GM03348 (cell line): ENCODE measurements around the gene DCAF5.
"Not testable (repeated sequence)": the region's sequence is repeated elsewhere in the genome, so short reads cannot be mapped to it uniquely, and the experiment has no call there.

Experiments used
- DNase-seq: peaks from one replicate; pipeline ENCODE4 v3.0.0; 2012; ENCODE audit warnings: low spot score

The DCAF5 gene

DNA sequence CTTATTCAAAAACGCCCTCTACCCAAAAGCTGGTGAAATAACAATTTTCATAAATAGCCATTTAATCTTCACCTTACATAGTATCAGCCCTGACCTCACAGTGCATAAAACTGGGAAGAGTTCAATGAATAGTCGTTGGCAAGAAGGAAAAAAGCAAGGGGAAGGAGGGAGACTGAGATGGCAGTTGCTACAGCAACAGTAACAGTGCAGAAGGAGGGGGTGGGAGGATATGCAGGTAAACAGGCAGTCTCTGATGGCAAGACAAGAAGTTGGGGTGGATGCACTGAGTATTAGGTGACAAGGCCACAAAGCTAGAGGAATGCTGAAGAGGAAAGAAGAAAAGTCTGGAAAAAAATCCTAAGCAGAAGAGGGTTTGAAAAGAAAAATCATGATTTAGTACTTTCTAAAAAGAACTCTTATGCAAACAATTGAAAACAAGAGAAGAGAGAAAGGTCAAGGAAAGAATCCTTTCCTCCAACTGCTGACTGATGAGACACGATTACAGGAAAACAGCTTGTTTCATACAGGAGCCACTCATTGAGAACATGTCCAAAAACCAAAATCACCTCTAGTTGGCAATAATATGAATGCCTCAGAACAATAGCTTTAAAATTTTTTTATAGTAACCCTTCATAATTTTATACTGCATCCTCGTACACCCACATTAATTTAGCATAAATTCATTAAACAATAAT, 56.0 kb downstream of the DCAF5 start:
- no peak for DNase-seq

DNA sequence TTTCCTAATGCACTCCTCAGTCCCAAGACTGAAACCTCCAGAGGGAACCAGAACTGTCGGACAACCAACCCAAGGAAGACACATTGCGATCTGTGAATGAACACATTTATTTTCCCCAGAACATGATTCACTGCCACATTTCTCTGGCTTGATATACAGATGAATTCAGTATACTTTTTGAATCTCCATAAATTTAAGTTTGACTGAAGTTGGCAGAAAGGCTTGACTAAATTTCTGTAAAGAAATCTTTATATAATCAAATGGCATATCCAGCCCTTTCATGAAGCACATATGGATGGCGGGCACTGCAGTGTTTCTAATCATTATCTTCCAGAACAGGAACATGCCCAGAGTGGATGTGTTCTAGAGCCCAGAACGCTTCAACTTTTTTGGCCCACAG, 56.7 kb downstream of the DCAF5 start:
- no peak for DNase-seq

DNA sequence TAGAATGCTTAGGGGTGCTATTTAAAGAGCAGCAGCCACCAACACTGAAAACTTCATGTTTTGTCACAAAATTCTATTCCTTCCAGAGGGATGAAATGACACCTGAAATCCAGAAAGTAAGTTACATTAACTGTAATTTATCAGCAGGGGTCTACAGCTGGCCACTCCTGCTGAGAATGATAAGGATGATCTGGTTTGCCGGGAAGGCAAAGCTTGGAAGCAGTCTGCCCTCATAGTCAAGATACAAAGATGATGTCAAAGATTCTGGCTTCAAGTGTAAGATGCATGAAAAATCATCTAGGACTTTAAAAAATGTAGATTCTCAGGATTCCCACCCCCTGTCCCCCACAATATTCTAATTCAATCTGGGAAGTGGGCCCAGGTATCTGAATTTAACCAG, 58.4 kb downstream of the DCAF5 start:
- DNase-seq, result no peak

DNA sequence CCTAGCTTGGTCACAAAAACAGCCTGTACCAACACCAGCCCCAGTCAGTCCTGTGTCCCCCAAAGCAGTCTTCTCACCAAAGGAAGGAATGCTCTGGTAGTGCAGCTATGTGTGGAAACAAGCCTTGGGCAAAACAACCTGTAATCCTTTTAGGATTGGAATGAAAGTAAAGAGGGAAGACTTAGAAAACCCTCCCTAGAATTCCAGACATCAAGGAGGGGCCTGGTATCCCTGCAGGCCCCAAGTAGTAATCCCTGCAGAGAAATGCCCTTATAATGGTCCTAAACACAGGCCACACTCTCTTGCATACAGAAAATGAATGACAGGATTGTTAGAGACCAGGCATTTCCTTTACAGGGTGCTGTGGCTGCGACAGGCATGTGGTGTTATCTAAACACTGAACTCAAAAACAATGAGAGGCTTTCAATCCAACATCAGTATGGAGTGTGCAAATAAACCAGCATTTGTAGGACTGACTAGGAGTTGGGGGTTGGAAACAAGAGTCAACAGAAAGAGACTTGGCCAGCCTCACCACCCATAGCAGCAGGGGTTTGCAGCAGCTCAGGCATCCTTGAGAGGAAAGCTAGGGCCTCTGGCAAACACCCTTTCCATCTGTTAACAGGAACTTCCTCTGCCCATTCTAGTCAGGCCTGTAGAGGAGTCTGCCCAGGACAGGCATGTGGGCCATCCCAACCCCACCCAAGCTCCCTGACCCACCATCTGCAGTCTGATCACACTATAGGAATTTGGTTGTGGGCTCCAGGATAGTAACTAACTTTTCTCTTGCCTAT, 59.1 kb downstream of the DCAF5 start:
- peak; percentile 62 for DNase-seq

DNA sequence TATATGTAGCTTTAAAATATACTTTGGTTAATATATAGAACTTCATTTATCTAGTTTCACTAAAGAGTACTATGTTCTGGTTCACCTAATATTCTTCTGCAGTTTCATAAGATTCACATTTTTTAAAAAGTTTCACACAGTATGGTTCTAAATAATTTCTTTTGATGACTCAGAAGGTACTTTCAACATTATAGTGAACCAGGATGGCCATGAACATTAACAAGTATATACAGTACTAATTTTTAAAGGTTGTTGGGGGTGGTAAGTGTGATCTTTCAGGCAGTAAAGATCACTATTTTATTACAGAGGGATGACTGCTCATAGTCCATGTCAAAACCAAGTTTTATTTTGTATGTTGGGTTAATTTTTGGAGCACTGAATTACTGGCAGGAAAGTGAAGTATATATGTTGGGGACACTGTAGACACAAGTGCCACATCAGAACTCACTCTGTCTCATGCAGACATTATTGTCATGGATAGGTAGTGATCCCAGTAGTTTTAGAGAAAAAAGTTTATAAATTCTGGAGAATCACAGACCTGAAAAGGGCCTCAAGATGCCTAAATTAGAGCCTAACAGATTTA, 60.0 kb downstream of the DCAF5 start:
- DNase-seq, result no peak

DNA sequence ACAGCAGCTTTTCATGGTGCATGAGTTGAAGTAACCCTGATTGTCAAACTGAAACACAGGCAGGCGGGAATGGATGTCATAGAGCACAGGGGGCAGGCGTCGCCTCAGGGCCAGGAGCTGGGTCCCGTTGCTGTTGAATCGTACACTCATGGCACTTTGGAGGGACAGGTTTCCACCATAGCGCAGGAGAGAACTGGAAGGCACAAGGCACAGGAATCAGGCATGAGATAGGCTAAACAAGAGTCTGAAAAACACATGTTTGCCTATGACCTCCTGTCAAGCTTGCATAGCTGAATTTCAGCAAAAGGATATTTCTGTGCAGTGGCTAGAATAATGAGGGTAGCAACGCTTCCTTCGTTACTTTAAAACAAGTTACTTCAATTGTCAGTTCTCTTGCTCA, 61.2 kb downstream of the DCAF5 start:
- no peak for DNase-seq

DNA sequence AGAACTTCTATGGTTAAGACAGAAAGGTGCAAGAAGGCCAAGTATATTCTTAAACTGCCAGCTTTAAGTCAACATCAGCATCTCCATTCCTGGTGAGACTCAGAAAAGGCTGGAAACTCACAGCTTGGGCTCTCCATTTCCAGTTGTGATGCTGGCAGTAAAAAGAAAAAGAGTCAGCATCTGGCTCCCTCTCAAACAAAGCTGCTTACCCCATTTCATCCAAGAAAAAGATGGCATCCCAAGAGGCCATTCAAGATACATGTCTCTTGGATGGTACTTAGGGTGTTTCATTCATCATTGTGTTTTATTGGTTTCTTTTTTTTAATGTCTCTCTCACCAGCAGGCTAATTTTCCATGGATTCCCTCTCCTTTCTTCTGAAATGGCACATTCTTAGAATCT, 61.9 kb downstream of the DCAF5 start:
- no peak for DNase-seq

DNA sequence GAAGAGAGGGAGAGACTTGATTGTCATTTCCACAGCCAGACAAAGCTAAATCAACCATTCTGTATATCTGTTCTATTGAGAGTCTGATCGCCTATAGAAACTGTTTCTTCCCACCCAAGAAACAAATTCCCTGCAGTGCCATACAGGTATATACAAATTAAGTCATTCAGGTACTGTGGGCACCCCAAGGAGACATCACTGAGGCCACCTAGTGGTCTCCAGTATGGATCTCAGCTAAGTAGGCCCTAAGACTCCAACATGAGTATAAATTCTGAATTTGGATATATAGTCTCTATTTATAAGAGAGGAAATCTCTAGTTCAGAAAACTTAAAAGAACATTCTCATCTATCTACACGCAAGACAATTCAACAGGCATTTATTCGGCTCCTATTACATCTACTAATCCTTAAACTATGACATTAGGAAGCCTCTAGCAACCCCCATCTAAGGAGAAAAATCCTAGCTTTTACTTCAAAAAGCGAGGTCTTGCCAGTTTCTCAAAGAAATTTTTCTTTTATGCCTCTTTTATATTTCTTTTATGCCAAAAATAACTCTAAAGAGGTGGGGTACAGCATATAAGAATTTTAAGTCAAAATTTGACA, 62.6 kb downstream of the DCAF5 start:
- peak; percentile 27 for DNase-seq

DNA sequence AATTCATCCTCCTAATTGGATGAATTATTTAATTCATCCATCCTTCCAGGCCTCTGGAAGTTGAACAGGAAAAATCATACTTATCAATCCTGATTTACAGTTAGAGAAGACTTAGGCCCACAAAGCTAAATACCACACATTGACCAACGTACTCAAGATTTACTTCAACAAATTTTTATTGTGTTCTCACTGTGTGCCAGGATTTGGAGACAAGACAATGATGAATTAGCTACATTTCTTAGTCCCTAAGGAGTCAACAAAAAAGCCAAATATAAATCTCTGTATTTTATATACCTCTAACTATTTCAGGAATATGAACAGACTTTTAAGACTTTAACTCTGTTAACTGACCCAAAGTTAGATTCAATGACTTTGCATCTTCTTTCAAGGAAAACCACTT, 63.9 kb downstream of the DCAF5 start:
- DNase-seq, result no peak

DNA sequence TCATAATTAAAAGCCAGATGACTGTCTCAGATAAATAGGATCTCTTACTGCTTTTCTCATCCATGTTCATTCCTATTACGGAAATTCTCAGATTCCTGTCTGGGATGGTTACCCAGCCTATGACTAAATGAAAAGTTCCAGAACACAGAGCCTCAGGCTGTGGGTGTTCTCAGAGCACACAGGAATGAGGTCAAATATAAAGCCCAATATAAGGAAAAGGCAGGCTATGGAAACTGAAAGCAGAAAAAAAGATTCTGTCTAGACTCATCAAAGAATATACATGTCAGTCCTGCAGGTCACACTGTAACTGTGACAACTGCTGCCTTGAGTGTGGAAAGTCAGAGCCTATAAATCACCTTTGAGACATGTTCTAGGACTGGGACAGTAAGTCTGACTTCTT, 64.3 kb downstream of the DCAF5 start:
- peak; percentile 54 for DNase-seq

DNA sequence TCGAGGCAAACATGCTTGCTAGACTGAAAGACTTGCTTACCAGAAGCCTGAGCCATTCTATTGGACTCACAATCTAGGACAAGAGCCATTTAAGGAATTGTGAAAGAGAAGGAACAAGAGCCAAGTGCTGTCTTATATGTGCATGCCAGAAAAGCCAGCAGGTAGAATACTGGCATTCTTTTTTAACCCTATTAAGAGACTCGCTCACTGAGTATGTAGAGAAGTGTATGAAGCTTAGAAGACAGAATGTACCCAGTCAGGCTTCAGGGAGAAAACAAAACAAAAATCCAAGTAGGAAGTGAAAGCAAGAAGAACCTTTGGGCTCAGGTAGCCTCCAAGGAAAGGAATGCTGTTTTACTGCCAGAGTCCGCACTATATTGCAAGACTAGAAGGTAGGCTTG, 65.9 kb downstream of the DCAF5 start:
- peak; percentile 14 for DNase-seq

DNA sequence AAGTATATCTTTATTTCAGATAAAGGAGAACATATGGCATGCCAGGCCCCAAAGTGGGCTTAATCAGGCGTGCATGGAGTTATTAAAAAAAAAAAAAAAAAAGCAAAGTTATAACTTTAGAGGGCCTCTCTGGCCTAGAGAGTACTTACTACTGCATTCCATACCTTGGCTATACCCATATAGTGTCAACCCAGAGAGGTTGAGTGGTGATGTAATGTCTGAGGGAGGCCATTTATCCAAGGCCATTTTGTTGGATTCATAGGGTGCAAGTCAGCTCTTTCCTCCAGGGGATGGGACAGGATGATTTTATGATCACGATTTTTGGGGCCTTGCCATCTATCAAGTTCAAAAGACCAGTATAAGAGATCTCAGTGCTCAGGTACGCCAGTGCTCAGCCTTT, 66.4 kb downstream of the DCAF5 start:
- DNase-seq, result no peak

DNA sequence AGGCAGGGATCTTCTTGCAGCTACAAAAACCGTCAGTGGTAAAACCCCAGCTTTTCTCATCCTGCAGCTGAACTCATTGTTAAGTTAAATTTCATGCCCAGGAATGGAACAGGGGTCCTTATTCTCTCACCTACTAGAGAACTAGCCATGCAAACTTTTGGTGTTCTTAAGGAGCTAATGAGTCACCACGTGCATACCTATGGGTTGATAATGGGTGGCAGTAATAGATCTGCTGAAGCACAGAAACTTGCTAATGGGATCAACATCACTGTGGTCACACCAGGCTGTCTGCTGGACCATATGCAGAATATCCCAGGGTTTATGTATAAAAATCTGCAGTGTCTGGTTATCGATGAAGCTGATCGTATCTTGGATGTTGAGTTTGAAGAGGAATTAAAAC, 68.9 kb downstream of the DCAF5 start:
- DNase-seq, result no peak

DNA sequence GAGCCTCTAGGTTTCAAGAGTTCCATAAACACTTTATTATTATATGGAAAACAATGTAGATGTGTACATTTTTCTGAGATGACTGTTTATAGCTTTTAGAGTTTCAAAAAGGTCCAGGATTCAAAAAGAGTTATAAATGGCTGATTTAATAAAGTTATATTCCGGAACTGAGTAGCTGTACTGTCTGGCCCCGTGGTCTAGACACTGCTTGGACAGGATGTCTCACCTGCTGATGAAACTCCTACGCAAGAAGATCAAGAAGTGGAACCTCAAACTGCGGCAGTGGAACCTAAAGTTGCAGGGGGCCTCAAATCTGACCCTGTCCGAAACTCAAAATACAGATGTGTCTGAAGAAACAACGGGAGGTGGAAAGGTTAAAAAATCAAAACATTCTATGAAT, 69.7 kb downstream of the DCAF5 start:
- DNase-seq, result no peak

DNA sequence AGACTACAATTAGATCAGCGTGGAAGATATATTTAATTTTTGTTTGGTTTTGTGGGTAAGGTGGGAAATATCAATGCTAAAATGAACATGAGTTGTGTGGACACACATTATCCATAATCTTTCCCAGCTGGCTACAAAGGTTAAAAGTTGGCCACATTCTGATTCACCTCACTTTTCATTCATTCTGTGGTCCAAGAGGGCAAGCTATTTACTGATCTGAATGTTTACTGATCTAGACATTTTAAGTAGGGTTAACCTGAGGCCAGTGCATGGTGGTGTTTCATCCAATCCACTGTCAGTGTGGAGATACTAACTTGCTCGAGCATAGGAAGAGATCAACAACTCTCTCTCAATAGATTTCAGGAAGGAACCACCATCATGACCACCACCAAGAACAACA, 71.6 kb downstream of the DCAF5 start:
- DNase-seq, result no peak

DNA sequence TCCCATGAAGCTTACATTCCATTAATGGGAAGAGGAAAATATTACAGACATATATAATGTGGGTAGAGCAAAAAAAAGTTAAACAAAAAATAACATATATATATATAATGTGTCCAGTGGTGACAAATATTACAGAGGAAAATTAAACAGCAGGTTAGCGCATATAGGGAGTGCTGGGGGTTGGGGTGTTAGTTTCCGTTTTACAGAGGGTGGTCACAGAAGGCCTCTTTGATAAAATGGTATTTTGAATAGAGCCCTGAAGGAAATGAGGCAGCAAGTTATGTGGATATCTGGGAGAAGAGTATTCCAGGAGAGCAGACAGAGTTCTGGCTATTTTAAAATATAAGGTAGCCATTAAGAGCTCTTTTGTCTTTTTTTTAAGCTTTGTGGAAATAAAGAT, 73.2 kb downstream of the DCAF5 start:
- no peak for DNase-seq

DNA sequence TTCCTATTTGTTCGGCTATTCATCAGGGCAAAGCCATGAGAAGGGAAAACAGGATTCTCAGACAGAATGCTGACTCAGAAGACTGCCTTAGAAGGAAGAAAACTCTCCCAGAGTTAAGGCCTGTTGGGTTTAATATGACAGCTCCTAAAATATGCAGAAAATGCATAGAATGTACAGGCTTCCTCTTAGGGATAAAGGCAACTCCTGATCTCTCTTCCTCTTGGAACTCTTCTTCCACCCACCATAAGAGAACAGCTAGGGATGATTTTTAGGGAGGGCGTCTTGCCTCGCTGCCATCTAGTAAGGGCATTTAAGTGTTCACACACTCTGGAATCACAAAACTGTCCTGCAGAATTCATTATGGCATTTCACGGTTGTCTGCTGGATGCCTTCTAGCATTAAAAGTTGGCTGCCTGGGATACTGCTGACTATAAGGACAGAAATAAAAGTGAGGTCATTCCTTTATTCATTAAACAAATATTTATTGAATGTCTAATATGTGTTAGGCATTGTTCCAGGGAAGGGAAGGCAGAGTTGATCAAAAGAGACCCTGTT, 73.7 kb downstream of the DCAF5 start:
- peak; percentile 65 for DNase-seq

DNA sequence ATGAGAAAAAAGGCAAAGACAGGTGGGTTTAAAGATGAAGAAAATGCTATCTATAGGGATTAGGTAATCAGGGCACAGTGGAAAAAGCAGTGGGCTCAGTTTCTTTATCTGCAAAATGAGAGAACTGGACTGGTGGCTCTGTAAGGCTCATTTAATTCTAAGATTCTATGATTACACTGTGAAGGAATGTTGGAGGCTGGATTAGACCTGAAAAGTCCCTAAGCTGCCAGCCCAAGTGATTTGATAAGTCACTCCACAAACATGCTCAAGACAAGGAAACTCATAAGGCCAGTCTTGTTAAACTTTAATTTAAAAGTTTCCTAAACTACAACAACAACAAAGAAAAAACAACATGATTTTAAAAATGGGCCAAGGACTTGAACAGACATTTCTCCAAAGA, 75.1 kb downstream of the DCAF5 start:
- DNase-seq, result peak; percentile 75

DNA sequence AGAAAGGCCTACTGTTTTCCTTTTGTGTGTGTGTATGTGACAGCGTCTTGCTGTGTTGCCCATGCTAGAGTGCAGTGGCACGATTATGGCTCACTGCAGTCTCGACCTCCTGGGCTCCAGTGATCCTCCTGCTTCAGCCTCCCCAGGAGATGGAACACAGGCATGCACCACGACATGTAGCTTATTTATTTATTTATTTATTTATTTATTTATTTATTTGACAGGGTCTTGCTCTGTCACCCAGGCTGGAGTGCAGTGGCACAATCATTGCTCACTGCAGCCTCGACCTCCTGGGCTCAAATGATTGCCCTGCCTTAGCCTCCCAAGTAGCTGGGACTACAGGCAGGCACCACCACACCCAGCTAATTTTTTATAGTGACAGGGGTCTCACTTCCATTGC, 75.7 kb downstream of the DCAF5 start:
- not testable (repeated sequence) for DNase-seq

DNA sequence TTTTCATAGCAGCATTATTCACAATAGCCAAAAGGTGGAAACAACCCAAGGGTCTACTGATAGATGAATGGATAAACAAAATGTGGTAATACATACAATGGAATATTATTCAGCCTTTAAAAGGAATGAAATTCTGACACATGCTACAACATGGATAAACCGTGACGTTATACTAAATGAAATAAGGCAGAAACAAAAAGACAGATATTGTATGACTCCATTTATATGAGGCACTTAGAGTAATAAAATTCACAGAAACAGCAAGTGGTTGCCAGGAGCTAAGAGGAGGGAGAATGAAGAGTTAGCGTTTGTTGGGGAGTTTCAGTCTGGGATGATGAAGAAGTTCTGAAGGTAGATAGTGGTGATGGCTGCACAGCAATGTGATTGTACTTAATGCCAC, 76.6 kb downstream of the DCAF5 start:
- no peak for DNase-seq

DNA sequence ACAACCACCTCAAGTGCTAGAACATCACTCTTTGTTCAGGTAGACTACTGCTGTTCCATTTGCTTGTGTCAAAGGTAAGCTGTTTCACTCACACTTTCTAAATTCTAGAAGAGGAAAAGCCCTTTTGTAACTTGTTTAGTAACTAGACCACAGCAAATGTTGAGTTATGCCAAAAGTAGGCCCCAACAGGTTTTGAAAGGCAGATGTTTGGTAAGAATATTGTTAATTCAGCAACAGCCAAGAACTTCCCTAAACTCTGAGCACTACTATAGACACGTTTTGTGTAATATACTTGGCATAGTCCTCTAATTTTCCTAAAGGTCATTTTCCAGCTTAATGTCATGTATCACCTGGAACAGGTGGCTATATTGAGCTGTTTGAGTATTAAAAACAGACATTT, 79.0 kb downstream of the DCAF5 start:
- DNase-seq, result no peak

DNA sequence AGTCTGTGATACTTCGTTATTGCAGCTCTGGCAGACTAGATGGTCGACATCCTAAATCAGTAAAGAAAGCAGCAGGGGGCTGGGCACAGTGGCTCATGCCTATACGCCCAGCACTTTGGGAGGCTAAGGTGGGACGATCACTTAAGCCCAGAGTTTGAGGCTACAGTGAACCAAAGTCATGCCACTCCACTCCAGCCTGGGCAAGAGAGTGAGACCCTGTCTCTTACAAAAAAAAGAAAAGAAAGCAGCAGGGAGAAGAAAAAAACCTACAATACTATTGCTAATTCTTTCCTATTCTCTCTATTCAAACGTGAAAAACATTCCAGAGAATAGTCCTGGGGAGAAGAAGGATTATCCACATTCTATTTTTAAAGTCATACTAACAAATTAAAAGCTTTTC, 79.5 kb downstream of the DCAF5 start:
- no peak for DNase-seq

DNA sequence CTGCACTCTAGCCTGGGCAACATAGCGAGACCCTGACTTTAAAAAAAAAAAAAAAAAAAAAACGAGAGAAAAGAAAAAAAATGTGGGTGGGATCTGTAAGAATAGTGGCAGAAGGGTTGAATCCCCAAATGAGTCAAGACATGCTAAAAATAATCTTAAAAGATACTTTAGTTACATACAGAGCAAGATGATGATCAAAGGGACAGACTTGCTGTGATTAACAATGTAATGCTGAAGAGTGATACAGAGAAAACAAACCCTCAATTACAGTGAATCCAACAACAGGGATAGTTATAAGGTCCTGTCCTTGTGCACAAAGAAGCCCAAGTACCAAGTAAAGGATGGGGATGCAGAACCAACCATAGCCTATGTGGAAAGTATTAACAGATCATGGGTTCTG, 80.3 kb downstream of the DCAF5 start:
- DNase-seq, result no peak
